HG02840 (cell line): ENCODE results near the gene RSPO4.

Experiments
- ATAC-seq: cut with Tn5 transposase; IDR thresholded peaks from one replicate; pipeline ENCODE4 v1.9.1; 2021; ENCODE audit warnings: mild to moderate bottlenecking, moderate library complexity, moderate number of reproducible peaks; ENCODE audit not compliant: unreplicated experiment, low FRiP score

RSPO4 gene

DNA sequence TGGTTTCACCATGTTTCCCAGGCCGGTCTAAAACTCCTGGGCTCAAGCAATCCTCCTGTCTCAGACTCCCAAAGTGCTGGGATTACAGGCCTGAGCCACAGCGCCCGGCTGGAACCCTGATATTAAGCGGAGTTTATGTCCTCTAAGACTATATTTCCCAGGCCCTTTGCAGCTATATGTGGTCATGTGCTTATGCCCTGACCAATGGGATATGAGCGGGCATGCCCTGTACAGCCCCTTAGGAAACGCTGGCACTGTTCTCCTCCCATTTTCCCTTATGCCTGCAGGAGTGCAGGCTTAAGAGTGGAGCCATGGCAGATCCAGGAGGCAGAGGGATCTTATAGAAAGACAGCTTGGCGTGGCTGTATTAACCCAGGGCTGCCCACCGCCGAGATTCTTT, 29.9 kb downstream of the RSPO4 start:
- no peak for ATAC-seq

DNA sequence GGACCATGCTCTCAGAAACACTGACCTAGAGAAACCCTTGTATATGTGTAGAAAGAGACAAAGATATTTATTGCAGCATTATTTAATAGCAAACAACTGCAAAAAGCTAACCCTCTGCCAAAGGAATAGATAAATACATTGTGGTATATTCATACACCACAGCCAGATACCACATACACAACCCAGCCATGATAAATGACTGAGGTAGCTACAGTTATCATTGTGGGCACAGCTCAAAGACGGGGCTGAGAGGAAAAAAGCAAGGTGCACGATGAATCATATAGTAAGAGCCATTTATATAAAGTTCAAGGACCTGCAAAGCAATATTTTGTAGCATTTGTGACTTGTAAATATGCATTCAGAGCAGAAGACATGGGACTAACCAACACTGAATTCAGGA, 30.8 kb downstream of the RSPO4 start:
- ATAC-seq = no peak

DNA sequence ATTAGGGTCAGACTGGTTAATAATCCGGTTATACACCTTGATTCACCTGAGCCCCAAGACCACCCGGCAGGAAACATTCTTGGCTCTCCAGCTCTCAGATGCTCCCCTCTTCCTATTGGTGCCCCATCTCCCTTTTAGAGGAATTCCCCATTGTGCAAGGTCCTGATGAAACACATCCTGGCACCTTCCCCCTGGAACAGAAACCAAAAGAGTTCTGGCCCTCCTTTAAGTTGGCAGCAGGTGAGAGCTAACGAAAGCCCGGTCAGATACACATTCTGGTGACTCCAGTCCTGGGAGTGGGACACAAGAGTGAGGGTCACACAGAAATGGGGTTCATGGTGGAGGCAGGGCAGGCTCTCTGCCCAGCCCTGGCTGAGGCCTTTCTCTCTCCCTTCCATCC, 32.2 kb downstream of the RSPO4 start:
- no peak for ATAC-seq

DNA sequence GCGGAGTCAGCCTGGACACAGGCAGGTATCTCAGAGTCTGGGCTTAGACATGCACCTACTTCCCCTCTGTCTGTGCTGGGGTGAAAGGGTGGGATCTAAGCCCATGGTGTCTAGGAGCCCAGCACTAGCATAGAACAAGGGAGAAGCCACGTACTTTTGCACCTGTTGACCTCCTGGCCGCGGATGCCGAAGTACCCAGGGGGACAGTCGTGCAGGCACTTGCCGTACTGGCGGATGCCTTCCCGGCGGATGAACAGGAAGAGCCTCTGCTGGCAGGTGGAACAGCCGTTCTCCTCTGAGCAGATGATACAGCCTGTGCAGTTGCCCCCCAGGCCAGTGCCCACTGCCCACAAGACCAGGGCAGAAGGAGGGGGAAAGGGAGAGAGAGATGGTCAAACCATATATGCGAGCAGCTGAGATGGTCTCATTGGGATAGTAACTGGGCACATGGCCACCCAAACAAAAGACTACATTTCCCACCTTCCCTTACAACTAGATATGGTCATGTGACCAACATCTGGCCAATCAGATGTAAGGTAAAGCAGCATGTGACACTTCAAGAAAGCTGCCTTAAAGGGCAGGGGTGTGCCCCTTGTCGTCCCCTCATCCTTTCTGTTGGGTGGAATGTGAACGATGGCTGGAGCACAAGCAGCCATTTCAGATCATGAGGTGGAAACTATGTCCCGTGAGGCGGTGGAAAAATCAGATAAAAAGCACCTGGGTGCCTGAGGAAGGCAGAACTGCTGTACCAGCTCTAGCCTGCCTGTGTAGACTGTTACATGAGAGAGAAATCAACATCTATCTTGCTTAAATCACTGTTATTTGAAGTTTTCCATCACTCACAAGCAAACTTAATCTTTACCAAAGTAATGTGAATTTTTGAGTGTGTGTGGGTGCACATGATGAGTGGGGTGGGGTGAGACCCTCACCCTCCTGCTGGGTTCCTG, 34.0 kb downstream of the RSPO4 start:
- no peak for ATAC-seq

DNA sequence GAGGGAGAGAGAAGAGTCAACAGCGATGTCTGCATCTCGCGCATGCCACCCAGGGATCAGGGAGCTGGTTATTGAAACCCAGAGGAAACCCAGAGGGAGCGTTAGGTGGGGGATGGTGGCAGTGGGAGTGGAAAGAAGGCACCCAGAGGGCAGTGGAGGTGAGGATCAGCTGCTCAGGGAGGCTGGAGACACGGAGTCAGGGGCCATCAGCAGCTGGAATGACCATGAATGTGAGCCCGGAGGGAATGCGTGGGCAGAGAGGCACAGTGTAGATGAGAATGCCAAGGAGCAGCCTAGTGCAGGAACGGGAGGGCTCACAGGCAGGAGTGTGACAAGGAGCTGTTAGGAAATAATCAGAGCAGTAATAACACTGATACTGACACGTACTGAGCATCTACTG, 36.2 kb downstream of the RSPO4 start:
- ATAC-seq = no peak

DNA sequence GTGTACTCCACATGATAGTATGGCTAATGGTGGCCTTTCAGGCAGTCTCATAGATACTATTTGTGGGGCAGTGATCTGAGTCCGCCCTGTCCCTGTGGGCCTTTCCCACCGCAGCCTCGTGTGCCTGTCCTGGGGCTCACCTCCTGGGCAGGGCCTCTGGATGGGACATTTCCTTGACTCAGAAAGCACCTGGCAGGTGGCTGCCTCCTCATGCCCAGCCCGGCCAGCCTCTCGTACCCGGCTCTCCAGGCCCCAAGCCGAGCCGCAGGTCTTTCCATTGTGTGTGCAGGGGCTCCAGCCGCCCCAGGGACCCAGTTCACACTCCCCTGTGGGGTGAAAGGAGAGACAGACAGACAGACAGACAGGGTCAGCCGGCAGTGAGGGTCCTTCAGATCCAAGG, 38.3 kb downstream of the RSPO4 start:
- ATAC-seq = no peak

DNA sequence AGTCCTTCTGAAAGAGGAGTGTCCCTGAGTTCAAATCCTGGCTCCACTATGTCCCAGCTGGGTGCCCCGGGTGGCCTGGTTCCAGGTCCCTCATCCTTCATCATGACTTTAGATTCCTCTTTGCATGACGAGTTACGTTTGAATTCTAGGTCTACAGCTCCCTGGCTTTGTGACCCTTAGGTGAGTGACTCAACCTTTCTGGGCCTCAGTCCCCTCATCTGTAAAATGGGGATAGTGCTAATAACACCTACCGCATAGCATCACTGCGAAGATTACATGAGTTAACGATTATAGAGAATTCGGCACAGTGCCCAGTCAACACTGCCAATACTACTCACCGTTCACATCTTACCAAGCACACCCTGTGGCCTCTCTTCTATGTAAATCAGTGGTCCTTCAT, 39.4 kb downstream of the RSPO4 start:
- ATAC-seq = no peak

DNA sequence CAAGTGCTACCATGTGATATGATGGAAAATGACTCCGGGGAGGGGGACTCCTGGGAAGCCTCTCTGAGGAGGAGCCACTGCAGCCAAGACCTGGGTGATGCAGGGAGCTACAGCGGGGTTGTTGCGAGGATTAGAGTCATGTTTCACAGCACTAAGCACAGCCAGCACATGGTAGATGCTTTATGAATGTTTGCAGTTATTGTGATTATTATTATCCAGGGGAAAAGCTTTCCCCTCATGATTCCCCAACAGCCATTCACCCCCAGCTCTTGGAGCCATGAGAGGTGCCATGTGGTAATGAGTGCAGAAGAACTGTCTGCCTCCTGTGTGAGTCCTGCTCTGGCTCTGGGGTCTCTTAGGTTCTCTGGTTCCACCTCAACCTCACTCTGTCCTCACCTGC, 39.9 kb downstream of the RSPO4 start:
- no peak for ATAC-seq

DNA sequence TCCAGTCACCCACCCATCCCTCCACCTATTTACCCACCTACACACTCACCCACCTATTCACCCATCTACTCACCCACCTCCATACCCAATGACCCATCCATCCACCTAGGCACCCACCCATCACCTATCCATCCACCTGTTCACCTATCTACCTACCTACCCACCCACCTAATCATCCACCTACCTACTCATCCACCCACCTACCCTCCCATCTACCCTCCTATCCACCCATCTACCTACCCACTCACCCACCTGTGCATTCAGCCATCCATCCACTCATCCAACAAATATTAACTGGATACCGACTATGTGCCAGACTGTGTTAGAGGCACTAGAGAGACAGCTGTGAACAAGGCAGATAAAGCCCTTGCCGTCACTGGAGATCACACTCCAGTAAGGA, 40.3 kb downstream of the RSPO4 start:
- ATAC-seq = no peak

DNA sequence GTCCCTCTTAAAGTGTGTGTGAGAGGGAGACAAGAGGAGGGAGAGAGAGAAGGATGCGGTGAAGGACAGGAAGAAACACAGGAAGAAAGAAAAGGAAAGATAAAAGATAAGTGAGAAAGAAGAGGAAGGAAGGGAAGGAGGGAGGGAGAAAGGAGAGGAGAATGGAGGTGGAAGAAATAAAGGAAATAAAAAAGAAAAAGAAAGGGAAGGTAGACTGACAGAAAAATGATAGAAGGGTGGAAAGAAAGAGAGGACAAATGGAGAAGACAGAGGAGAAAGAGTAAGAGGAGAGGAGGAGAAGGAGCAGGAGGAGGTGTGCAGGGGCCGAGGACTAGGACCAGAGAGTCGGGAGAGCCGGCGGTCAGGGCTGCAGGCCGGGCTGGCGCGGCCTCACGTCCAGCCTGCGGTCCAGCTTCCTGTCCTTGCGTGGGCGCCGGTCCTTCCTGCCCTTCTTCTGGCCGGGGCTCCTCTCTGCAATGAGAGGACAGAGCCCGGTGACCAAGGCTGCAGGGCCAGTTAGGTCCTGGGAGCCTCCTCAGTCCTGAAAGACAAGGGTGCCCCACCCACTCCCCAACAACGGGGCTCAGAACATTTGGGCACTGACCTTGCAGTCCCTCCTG, 42.0 kb downstream of the RSPO4 start:
- ATAC-seq = no peak

DNA sequence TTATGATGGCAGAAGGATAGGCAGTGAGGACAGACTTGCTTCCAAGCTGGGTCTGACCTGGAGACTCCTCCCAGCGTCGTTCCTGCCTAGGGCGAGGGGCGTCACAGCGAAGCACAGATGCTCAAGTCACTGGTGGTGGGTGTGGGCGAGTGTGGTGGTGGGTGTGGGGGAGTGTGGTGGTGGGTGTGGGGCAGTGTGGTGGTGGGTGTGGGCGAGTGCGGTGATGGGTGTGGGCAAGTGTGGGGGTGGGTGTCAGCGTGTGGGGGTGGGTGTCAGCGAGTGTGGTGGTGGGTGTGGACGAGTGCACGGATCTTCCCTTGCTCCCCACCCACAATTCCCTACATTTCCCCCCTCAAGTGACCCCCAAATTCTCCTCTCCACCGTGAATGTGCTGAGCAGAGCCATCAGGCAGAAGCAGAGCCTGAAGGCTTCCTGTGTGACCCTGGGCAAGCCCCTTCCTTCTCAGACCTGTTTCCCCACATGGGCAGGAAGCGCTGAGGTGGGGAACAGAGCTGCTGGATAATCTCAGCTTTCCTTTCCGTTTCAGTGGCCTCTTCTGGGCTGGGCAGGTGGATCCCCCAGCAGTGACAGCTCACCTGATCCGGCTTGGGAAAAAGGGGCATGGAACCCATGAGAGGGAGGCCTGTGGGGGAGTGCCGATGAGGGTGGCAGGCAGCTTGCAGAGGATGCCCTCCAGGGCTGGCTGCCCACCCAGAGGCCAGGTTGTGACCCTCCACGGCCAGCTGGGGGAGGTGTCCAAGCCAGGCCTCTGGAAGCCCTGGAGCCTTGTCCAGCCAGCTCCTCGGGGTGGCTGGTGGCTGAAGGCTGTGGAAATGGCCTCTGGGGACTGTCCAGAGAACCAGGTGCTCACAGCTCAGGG, 42.9 kb downstream of the RSPO4 start:
- no peak for ATAC-seq

DNA sequence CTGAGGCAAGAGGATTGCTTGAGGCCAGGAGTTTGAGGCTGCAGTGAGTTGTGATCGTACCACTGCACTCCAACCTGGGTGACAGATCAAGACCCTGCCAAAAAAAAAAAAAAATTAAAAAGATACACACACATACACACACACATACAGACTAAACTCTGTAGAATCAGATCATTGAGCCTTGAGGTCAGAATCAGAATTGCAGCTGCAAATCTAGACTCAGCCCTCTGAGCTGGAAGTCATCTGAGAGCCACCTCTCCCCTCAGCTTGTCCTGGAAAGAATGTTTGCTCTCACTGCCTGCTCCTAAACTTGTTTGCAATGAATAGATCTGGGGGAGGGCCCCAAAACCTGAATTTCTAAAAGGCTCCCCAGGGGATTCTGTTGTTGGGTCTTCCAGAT, 44.6 kb downstream of the RSPO4 start:
- ATAC-seq = no peak

DNA sequence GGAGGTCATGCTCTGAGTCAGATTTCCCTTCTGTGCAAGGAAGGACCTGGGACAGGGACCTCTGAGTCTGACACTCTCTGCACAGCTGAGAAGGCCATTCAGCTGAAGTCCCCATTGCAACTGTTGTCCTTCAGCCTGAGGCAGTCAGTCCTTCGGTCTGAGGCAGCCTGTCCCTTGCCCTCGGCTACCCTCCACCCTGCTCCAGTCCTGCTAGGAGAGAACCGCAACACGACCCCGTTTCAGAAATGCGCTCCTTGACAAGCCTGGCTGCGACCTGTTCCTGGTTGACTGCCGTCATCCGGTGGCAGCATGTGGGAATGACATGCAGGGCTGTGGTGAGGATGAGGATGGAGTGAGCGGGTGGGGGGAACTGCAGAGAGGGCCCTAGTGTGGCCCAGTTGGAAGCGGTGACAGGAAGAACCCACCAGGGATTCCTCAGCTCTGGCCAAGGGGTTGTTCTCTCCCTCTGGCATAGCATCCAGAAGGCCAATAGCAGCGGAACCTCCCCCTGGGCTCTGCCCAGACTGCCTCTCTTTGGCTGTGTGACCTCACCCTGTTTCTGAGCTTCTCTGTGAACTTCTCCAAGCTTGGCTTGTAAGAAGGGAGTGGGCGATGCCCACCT, 45.7 kb downstream of the RSPO4 start:
- ATAC-seq = no peak

DNA sequence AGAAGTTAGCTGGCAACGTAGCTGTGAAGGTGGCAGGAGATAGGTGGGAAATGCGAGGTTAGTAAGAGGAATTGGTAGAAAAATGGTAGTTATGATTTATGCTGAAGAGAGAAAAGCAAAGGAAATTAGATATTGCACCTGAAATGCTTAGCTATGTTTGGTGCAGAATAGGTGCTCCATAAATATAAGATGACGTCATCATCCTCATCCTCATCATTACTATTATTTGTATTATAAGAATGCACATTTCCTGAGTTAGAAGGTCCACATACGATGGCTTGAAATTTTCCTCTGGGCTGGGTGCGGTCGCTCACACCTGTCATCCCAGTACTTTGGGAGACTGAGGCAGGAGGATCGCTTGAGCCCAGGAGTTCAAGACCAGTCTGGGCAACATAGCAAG, 46.5 kb downstream of the RSPO4 start:
- no peak for ATAC-seq

DNA sequence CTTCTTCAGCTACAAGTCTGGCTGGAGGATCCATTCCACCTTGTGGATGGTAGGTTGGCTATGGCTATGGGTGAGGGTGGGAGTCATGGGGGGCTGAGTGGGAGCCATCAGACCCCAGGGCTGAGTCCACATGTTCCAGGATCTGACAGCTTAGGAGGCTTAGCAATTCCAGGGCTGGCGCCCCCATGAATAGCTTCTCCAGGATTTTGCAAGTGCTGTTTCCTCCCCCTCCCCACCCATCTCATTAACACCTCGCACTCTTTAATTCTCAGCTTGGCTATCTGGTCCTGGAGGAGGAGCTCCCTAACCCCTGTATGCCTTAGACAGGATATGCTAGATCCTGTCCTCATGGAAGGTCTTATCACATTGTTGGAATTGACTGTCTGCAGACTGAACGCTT, 47.0 kb downstream of the RSPO4 start:
- ATAC-seq = no peak

DNA sequence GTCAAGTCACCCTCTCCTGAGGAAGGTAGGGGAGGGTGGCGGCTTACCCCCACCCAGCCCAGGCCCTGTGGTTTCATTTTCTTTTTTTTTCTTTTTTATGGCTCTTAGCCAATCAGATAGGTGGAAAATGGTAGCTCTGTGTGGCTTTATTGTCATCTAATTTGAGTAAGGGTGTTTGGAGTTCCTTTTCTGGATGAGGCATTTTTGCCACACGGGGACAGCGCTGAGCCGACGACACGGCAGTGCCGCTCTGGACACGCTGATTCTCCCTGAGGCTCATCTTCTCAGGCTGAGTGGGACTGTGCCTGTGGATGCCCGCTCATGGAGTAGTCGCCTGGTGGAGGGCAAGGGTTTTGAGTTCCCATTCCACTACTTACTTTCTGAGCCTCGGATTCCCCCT, 48.4 kb downstream of the RSPO4 start:
- ATAC-seq = no peak

DNA sequence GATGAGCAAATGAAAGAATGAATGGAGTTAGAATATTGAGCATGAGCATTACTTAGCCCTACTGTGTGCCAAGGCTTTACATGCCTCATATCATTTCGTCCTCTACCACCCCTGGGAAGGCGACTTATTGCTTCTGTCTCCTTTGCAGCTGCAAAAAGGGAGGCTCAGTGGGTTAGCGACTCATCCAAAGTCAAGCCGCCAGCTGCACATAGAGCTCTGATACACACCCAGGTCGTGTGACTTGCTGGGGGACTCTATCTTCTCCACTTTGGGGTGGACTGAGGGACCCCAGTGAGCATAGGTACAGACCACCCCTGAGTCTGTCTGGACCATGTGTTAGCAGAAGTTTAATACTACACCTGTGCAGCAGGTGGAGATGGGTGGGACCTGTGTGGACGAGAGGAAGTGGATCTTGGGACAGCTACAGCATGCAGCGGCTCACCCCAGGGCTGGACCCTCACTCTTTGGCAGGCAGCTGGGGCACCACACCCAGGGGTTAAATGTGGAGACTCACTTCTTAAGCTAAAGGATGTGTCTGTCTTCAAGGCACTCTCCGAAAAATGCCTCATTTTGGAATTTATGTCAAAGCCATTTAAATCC, 49.8 kb downstream of the RSPO4 start:
- ATAC-seq = no peak

DNA sequence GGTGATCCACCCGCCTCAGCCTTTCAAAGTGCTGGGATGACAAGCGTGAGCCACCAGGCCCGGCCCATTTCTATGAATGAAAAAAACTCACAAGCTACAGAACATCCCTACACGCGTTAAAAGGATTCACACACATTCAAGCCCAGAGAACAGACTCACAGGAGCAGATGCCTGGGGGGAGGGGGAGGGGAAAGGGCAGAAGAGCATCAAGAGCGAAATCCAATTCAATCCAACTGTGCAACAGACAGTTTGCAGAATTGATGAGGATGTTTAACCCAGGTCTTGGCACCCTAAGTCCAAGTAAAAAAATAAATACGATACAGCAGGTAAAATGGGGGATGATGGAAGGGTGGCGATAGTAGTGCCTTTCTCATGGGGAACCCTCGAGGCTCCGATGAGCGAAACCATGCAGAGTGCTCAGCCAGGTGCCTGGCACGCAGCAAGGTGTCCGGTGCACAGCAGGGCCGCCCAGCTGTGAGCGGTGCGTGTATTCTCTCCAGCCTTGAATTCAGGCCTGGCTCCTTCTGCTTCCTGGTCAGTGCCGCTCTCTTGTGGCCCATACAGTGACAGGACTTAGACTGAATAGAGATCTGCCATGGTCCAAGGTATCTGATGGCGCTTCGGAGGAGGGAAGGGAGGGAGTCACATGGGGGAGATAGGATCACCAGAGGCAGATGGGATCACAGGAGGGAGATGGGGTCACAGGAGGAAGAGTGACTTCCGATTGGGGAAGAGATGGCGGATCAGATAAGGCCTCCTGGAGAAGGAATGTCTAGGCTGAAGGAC, 50.5 kb downstream of the RSPO4 start:
- no peak for ATAC-seq

DNA sequence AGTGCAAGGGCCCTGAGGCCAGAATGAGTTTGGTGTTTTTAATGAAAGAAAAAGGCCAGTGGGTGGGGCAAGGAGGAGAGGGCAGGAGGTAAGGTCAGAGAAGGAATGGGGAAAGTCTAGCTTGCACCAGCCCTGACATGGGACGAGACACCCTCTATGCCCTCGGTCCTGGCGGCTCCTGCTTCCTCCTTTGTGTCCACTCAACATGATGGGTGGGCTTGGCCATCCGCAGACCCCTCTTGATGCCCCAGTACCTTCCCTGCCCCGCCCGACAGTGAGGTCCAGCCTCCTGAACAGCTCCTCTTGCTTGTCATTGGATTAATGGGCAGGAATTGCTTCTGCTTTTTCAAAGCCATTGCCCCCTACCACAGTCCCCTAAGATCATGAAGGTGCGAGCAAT, 52.4 kb downstream of the RSPO4 start:
- no peak for ATAC-seq

DNA sequence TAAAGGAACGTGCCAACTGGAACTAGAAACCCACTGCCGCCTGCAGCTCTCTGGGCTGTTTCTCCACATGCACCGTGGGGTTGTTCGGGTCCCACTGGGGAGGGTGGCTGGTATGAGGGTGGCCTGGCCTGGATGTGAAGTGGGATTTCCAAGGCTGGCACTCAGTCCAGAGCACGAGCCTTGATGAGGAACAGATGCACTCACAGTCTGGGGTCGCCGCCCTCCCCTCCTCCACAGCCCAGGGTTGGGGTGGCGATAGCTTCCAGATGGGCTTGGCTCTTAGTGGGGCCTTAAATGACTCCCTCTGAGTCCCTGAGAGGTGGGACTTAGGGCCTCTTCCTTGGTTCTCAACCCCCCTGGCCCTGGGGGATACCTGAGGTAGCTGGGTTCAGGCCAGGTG, 55.3 kb downstream of the RSPO4 start:
- ATAC-seq = no peak
